ENCODE results near the gene MPP3.

GRCh38 chr17:43760254-43760852 lies 72.6 kb downstream of the MPP3 start:
- TF ChIP-seq, protein P1, sequence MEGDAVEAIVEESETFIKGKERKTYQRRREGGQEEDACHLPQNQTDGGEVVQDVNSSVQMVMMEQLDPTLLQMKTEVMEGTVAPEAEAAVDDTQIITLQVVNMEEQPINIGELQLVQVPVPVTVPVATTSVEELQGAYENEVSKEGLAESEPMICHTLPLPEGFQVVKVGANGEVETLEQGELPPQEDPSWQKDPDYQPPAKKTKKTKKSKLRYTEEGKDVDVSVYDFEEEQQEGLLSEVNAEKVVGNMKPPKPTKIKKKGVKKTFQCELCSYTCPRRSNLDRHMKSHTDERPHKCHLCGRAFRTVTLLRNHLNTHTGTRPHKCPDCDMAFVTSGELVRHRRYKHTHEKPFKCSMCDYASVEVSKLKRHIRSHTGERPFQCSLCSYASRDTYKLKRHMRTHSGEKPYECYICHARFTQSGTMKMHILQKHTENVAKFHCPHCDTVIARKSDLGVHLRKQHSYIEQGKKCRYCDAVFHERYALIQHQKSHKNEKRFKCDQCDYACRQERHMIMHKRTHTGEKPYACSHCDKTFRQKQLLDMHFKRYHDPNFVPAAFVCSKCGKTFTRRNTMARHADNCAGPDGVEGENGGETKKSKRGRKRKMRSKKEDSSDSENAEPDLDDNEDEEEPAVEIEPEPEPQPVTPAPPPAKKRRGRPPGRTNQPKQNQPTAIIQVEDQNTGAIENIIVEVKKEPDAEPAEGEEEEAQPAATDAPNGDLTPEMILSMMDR (optimal IDR thresholded peaks at IDR 0.05 in 1 of 3, IDR thresholded peaks at IDR 0.05 in 1 of 3, conservative IDR thresholded peaks at IDR 0.05 in 1 of 3; ENCODE audit: extremely low read depth in 1 of 3, insufficient read depth in 2 of 3, low read length in 3 of 3): peak; percentile 99 to 100 (median 100)
- no peak for TF ChIP-seq EZH2 (IDR thresholded peaks at IDR 0.05; ENCODE audit: low read length)

All from keratinocyte (primary cell).